Measurements from ENCODE around the gene NTN4.

GRCh38 chr12:95803817-95804216 is 13.3 kb upstream of the NTN4 start:
- TF ChIP-seq CTCF (IDR thresholded peaks at IDR 0.05; ENCODE audit: low read length) (no peak), EZH2 (IDR thresholded peaks at IDR 0.05; ENCODE audit: borderline replicate concordance, low read length) (no peak)

Data from OCI-LY1 (cell line).